ENCODE data around the gene BABAM2.

- TF ChIP-seq BHLHE40 (IDR thresholded peaks at IDR 0.05; ENCODE audit: low read depth, low read length) (no peak), POLR2A (IDR thresholded peaks at IDR 0.05; ENCODE audit: low read depth, low read length) (no peak), CTCF (conservative IDR thresholded peaks at IDR 0.05; ENCODE audit: low read depth, low read length) (no peak), CEBPB (IDR thresholded peaks at IDR 0.05; ENCODE audit: low read depth, low read length) (no peak)
Measured at GRCh38 chr2:28359222-28360057, 468.9 kb downstream of the BABAM2 start.
